HG02840 (cell line): ENCODE results near the gene FGF7.
"Not testable (repeated sequence)": the region's sequence is repeated elsewhere in the genome, so short reads cannot be mapped to it uniquely, and the experiment has no call there.

Experiments
- ATAC-seq: cut with Tn5 transposase; IDR thresholded peaks from one replicate; pipeline ENCODE4 v1.9.1; 2021; ENCODE audit warnings: mild to moderate bottlenecking, moderate library complexity, moderate number of reproducible peaks; ENCODE audit not compliant: unreplicated experiment, low FRiP score

Gene FGF7

DNA sequence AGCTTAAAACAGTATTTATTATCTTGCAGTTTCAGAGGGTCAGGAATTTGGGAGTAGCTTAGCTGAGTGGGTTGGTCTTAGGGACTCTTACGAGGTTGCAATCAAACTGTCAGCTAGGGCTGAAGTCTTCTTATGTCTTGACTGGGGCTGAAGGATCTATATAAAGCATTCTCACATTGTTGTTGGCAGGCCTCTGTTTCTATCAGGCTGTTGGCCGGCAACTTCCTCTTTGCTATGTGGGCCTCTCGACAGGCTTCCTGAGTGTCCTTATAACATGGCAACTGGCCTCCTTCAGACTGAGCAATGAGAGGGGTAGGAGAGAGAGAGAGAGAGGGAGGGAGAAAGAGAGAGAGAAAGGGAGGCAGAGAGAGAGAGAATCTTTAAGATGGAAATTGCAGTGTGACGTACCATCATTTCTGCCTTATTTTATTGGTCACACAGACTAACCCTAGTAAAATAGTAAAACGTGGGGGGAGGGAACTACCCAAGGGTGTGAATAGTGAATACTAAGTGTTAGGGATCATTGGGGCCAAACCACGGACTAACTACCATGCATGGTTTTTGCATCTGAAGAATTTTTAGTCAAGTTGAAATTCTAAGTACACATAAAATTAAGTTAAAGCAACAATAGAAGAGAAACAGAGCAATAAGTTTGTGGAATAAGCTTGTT, 16.1 kb downstream of the FGF7 start:
- ATAC-seq = no peak

DNA sequence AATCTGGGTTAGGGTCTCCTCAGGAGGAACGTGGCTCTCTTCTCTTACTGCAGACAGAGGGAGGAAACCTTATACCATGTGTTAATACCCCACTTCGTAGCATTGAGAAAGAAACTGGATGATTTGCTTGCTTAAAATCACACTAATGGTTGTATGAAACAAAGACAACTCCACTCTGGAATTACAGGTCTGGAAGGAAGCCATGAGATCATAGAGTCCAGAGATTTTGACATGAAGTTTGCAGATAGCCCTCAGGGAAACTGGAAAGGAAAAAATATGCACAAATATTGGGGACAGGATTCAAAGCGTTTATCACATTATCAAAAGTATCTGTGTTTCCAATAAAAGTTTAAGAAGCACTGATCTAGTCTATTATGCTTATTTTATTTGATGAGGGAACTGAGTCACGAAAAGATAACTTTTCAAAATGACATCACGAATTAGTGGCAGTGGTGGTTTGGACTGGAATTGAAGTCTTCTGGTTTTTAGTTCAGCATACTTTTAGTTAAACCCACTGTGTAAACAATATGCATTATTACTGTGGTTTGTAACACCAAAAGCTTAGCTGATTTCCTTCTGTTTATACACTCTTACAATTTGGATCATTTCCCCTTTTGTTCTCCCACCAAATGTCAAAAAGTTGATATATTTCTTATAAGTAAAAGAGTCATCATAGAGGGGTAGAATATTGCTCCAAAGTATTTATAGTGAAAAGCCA, 16.8 kb downstream of the FGF7 start:
- ATAC-seq = no peak

DNA sequence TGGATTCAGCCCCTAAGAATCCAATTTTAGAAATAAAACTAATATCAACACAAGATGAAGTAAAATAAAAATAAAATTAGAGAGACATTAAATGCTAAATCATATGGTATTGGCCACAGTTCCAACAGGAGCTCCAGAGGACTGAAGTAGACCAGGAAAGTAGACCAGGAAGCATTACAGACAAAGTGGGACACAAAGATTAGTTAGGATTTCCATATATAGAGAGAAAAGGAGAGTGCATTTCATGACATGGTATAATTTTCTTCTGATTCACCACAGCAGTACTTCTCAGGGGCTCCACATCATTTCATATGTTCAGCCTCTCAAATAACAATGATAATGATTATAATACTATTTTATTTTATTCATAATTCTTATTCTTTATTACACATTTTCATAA, 18.3 kb downstream of the FGF7 start:
- ATAC-seq = no peak

DNA sequence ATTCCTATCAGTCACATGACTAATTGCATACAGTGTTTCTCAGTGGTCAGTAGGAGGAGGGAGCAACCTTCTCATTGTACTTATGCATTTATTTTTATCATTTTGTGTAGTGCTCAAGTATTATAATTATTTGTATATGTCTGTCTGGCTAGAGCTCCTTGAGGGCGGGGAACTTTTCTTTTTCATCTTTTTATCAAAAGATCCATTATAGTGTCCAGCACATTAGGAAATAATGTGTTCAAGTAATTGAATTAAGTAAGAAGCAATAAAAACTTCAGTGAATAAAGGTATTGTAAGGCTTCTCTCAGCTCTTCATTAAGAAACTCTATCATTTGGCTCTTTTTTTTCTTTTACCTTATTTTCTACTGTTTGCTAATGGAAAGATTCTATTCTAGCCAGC, 18.8 kb downstream of the FGF7 start:
- ATAC-seq = no peak

DNA sequence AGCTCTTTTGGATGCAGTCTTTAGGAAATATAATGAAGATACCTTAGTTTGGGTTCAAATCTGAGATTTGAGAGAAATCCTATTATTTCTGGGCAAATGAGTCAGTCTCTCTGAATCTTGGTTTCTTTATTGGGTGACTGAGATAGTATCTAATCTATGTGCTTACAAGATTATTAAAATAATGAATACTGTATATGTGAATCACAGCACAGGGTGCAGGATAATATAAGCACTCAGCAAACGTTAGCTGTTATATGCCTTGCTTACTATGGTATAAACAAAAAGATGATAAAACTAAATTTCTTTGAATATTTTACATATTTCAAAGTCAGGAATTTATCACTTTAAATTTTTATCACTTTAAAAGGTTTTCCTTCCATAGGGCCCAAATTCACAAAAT, 29.6 kb downstream of the FGF7 start:
- no peak for ATAC-seq

DNA sequence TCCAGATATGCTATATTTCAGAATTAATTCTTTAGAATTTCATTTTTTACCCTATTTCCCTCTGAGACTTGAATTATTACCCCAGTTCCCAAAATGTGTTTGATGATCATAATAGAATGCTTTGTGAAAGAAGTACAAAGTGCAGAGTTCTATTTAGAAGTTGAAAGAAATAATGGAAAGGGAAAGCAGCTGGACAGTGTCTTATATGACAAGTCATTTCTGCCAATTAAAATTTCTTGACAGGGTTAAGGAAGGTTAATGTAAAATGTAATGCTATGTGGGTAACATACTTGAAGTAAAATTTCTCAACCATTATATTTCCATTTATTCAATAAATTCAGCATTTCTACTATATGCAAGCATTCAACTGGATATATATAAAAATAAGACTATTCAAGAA, 33.1 kb downstream of the FGF7 start:
- ATAC-seq = no peak

DNA sequence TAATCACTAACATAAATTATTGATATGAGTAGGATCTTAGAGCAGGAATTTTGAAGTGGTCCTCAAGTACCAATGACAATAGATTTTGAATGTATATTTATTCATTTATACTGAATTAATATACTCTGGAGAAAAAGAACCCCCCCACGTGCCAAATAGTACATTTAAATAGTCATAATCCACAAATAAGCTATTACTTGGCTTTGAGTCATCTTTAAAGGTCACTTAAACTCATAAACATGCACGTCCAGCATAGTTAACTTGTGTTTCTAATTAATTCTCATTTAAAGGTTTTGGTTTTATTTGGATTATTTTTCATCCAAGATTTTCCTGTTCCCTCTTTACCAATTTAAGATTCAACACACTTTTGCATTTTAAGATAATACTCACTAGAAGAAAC, 35.1 kb downstream of the FGF7 start:
- ATAC-seq = no peak

DNA sequence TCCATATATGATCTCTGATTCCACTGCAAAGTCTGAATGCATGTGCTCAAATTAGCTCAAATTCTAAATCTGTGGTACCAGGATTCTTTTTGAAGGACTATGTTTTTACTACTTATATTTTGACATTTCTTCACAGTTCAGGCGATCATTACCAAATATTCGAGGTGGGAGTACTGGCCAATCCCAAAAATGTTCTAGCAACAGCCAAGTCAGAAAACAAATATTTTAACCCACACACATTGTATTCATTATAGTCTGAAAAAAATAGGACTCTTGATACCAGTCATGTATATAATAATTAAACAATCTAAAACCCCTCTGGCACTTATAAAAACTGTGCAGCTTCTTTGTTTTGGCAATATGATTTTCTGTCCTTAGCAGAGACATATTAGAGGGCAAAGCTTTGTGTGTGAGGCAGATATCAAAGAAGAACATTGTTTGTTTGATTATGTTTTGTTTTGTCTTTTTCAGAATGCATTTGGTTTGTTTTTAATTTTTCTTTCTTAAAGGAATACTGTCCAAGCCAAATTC, 37.4 kb downstream of the FGF7 start:
- no peak for ATAC-seq

DNA sequence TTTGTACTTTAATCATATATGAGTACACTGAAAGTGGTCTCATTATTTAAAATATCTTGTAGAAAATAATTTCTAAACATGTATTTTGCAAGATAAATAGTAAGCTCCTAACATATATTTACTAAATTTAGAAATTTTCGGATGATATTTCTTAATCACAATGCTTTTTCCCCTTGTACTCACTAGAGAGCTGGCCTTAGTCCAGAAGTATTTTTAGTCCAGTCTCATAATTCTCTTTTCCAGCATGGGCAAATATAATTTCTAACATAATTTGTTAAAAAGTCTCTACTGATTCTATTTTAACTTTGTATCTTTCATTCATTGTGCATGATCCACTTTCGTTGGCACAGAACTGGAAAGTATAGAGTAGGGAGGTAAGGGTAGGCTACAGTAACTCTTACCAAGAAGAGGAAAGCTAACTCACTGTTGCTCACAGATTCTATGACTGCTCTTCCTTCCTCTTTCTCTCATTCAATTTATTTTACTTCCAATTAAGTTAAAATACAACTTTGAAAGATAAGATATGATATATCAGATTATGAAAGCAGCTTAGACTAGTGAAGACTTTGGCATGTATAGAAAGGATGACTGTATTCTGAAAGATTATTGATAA, 39.3 kb downstream of the FGF7 start:
- no peak for ATAC-seq

DNA sequence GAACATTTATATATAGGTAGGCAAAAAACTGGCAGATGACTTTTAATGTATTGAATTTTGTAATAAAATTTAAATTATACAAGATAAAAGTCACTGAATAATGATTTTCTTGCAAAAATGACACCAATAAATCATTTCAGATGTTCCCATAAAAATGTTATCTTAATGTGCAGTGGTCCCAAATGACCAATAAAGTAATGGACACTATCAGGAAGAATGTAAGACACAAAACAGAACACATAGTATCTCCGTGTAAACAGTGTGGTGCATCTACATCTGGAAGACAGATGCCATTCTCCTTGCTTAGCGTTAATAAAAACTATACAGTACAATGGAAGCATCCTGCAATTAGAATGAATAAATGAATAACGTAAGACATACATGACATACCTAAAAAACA, 41.5 kb downstream of the FGF7 start:
- ATAC-seq = no peak

DNA sequence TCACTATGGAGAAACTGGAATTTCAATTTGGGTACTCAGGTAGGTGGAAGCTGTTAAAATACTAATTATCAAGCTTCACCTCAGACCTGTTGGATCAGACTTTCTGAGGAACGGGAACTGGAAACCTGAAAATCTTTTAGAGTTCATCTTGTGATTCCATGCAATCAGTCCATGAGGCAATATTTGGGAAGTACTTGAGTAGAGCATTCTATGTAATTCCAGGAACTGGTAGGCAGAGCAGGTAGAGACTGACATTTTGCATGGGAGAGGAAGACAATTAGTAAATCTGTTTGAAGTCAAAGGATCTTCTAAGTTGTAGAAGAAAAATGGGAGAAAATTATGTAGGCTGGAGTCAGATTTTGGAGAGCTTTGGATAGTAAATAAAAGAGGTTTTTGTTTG, 43.1 kb downstream of the FGF7 start:
- no peak for ATAC-seq

DNA sequence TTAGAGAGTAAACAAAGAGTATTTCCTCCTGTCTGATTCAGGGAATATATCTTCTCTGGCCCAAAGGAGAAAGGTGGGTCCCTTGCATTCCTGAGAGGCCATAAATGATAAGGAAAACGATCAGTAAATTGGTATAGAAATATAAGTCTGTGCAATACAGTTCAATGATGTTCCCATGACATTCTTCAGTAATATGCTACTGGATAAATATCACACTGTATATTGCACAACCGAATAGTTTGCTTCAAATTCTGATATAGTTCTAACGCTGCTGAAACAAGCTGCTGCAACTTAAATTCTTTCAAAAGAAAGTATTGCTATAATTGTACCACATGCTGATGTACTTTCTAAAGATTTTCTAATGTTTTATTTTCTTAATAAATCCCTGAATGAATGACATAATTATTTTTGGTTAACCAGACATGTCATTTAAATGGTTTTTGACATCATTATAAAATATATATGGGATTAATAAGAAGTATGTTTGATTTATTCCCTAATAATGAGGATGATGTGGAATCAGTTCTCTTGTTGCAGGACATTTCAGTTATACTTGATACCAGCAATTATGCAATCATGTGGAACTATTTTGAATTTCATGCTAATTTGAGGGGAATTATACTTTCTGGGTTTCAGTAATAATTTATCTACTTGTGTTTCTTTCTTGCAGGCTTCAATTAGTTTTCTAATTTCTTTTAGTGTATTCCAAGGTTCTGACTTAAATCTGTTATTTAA, 44.9 kb downstream of the FGF7 start:
- ATAC-seq = no peak

DNA sequence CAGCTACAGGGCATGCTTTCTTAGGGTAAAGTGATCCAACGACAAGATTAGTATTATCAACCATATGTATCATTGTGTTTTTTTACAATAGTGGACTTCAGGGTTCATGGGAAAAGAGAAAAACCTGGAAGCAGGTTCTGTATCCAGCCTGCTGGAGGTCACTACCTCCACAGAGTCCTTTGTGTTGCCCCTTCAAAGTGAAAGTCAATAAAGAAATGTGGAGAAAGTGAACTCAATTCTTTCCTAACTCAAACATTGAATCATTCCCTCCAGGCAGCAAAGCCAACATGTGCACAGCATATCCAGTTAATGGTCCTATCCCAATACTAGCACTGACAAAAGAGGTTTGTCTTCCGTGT, 45.4 kb downstream of the FGF7 start:
- ATAC-seq = no peak

DNA sequence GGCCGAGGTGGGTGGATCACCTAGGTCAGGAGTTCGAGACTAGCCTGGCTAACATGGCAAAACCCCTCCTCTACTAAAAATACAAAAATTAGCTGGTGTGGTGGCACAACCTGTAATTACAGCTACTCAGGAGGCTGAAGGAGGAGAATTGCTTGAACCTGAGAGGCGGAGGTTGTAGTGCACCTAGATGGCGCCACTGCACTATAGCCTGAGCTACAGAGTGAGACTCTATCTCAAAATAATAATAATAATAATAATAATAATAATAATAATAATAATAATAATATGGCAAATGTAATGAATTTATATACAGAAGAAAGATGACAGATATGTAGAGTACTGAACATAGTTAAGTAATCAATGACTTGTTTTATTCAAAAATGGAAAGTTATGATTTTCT, 48.2 kb downstream of the FGF7 start:
- ATAC-seq = not testable (repeated sequence)

DNA sequence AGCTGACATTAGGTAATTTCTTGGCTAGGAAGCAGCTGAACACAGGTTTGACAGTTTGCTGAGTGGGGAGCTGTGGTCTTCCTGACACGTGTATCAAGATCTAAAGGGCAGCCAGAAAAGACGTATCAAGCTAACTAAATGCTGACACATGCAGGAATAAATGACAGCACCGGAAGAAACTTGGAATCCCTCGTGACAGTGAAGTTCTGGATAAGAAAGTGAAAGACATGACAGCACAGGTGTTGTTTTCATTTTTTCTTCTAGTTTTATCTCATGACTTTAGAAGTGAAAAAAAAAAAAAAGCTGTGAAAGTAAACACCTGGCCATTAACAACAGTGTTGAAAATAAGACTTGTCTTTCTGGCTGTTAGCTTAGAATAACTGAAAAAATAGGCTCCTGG, 48.7 kb downstream of the FGF7 start:
- ATAC-seq = no peak

DNA sequence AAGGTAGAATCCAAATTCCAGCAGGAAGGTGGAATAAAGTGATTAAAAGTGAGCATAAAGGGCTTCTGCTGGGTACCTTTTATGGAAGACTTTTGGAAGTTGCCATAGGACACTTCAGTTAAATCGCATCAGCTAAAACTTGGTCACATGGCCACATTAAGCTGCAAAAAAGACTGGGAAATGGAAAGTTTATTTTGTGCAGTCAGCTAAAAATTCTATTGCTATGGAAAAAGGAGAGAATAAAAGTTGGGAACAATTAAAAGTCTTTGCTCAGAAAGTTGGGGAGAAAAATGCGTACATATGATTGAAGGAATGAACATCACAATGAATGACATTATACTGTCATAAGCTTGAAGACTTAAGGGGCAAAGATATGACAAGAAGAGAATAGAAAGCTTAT, 49.3 kb downstream of the FGF7 start:
- ATAC-seq = no peak

DNA sequence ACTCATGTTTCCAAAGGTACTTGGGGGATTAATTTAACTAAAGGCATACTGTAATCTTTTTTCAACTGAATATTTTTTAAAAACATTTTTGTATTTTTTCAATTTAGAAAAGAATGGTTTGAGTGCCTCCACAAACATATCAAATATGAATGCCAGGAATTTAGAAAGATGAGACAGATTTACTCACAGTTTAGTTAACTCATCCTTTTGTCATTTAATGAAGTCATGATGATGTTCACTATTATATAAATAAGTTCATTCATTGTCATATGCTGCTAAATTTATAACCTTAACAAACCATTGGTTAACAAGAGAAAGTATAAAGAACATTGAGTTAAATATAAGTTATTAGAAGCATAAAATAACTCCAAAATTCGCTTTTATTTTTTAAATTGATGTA, 50.0 kb downstream of the FGF7 start:
- no peak for ATAC-seq

DNA sequence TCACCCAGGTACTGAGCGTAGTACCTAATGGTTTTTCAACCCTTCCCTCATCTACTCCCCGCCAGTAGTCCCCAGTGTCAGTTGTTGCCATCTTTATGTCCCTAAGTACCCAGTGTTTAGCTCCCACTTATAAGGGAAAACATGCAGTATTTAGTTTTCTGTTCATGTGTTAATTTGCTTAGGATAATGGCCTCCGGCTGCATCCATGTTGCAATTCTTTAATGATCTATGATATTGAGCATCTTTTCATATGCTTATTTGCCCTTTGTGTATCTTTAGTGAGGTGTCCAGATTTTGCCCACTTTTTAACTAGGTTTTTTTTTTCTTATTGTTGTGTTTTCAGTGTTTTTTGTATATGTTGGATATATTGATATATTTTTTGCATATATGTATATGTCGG, 55.0 kb downstream of the FGF7 start:
- not testable (repeated sequence) for ATAC-seq

DNA sequence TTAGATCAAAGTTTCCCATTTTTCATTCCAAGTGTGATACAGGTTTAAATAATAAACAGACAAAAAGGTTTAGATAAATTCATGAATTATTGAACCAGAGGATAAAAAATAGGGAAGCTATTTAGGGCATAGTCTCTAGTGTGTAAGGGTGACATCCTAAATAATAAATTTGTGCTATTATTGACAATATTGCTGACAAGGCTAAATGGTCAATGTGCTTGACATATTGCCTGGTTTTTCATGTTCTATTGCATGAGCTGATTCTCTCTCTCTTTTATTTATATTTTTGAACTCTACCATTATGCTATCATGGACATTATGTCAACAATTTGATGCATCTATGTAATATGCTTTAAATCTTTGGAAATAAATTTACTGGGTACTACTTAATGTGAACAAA, 55.9 kb downstream of the FGF7 start:
- not testable (repeated sequence) for ATAC-seq

DNA sequence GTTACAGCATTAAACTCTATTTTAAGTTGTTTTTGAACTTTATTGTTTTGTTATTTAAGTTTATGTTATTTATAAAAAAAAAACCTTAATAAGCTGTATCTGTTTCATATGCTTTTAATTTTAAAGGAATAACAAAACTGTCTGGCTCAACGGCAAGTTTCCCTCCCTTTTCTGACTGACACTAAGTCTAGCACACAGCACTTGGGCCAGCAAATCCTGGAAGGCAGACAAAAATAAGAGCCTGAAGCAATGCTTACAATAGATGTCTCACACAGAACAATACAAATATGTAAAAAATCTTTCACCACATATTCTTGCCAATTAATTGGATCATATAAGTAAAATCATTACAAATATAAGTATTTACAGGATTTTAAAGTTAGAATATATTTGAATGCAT, 62.4 kb downstream of the FGF7 start:
- ATAC-seq = not testable (repeated sequence)

DNA sequence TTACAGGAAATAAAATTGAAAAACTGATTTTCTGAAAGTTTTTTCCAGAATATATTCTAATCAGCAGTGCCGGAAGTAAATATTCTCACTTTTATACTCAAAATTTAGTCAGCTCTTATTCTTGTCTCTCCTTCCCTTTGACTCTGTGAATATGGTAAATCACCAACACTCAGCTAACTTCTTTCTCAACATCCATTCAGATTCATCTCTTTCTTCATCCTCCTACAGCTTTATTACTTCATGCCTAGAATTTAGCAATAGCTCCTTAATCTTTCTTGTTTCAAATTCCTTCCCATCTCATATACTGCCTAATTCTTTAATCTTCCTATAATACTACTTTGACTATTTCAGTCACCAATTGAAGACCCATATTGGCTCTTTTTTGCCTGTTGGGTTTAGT, 67.9 kb downstream of the FGF7 start:
- no peak for ATAC-seq
